ENCODE measurements around the gene MTARC1. TPM values are rescaled to one million over a fixed set of nuclear protein-coding genes. Genes with fewer than 3 reads are reported as not detected.

Gene MTARC1
- 2.2 and 2.3 TPM in 2 replicates for total RNA-seq

DNA sequence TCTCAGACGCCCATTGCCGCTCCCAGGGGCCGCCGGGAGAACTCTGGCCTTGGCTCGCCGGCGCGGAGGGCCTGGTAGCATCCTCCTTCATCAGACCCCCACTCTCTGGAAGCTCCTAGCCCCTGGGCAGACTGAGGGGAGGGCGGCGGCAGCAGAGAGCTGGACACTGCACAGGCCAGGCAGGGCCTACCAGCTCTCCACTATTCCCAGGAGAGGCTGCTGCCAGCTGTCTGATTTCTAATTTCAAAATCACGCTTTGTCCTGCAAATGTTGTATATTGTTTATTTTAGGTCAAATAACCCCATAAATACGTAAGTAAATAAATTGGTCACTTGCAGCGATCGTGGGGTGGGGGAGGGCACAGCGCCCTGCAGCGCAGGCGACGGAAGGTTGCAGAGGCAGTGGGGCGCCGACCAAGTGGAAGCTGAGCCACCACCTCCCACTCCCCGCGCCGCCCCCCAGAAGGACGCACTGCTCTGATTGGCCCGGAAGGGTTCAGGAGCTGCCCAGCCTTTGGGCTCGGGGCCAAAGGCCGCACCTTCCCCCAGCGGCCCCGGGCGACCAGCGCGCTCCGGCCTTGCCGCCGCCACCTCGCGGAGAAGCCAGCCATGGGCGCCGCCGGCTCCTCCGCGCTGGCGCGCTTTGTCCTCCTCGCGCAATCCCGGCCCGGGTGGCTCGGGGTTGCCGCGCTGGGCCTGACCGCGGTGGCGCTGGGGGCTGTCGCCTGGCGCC, at the start of gene MTARC1:
MTARC1 (plus strand) TSS at position 577 of the 732 bp plus-strand sequence; CDS start at position 609, 32 bp downstream.

DNA sequence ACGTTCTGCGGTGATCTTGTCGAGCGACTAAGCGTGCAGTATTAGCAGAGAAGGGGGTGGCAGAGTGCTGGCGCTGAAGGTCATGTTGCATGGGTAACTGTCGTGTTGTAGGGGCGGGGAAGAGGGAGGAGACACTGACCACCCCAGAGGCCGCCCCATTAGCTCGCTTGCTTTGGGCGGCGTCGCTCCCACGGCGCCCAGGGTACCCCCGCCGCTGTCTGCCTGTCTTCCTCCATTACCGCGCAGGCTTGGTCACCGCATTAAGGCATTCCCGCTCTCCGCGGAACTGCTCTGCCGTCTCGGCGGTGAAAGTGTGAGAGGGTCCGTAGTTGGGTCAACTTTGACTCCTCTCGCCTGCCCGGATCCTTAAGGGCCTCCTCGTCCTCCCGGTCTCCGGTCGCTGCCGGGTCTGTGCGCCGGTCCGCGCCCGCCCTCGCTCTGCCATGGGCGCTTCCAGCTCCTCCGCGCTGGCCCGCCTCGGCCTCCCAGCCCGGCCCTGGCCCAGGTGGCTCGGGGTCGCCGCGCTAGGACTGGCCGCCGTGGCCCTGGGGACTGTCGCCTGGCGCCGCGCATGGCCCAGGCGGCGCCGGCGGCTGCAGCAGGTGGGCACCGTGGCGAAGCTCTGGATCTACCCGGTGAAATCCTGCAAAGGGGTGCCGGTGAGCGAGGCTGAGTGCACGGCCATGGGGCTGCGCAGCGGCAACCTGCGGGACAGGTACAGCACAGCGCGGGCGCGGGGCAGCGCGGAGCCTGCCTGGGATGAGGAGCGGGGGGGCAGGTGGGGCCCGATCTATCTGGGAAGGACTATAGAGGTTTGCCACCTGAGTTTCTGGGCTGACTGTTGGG, 38.4 kb upstream of the MTARC1 start, which contains the start of gene MTARC2:
MTARC2 (plus strand) TSS at position 234 of the 846 bp plus-strand sequence; CDS start at position 444, 210 bp downstream.

Other genes starting within 250 kb of the MTARC1 start
- 29.5 and 29.7 TPM in 2 replicates for gene C1orf115, start 96.5 kb upstream of the MTARC1 start, total RNA-seq
- gene MTARC2, start 38.6 kb upstream of the MTARC1 start, total RNA-seq, result 3.1 and 12.7 TPM in 2 replicates
- 13.8 and 22.1 TPM in 2 replicates for gene HLX, start 92.5 kb downstream of the MTARC1 start, total RNA-seq